GM12878 (cell line): ENCODE results near the gene LMF1. TPM values are rescaled to one million over a fixed set of nuclear protein-coding genes. Genes with fewer than 3 reads are reported as not detected.

Experiments used
- ATAC-seq: fragments of 200-7000 bp; cut with Tn5 transposase; 3 replicates; pipeline ENCODE4 v1.9.1; 2020; ENCODE audit warnings: mild to moderate bottlenecking, moderate library complexity
- BruUV-seq: library from RNA; stranded (reverse); fragments of 400-500 nt; replicated peaks from 2 replicates; lab custom pipeline; 2021; lab: Mats Ljungman, UMichigan
- CTCF ChIA-PET: fragments of 300-600 bp; sonication (Branson Sonifier 250); formaldehyde crosslinking; extraction: SDS; loops from one replicate; lab custom pipeline; 2021; ENCODE audit warnings: inconsistent platforms; lab: Yijun Ruan, JAX
- POLR2A ChIA-PET: fragments of 350-600 bp; formaldehyde crosslinking; extraction: SDS; loops from one replicate; lab custom pipeline; 2021; ENCODE audit warnings: inconsistent platforms; lab: Charles Lee
- RAD21 ChIA-PET: fragments of 300-600 bp; sonication (Branson Sonifier 250); formaldehyde crosslinking; loops from one replicate; lab custom pipeline; 2023; ENCODE audit warnings: antibody characterized with exemption; ENCODE audit not compliant: unreplicated experiment; lab: Charles Lee
- SMC1A ChIA-PET: fragments of 300-600 bp; sonication (Branson Sonifier 250); formaldehyde crosslinking; loops from one replicate; lab custom pipeline; 2023; ENCODE audit not compliant: unreplicated experiment, uncharacterized antibody; lab: Charles Lee
- DNase-seq: peaks from one replicate; pipeline ENCODE4 v3.0.0-alpha.2; 2011; ENCODE audit warnings: low read depth, low spot score
- FAIRE-seq: peaks from 3 replicates; lab custom pipeline; 2011; peaks lifted over from hg19 to GRCh38; lab: Jason Lieb, UNC
- H2AFZ ChIP-seq: 2 replicates; pipeline ENCODE4 v1.6.0; 2011; ENCODE audit warnings: low read depth, low read length, control low read depth; ENCODE audit not compliant: control insufficient read depth
- H3K27ac ChIP-seq: 2 replicates; pipeline ENCODE4 v1.5.1; 2011; ENCODE audit warnings: control low read depth; ENCODE audit not compliant: control insufficient read depth, insufficient read depth
- H3K27me3 ChIP-seq, 2 experiments: replicated peaks in 1 of 2; 2 replicates each; pipeline versions ENCODE4 v1.6.0 to v1.6.1; 2011; ENCODE audit warnings: low read length in 1 of 2; ENCODE audit not compliant: control insufficient read depth in 2 of 2, insufficient read depth in 2 of 2
- H3K36me3 ChIP-seq, 2 experiments: 2 replicates each; pipeline ENCODE4 v1.5.1; 2011; ENCODE audit warnings: low read length in 1 of 2; ENCODE audit not compliant: control insufficient read depth in 2 of 2, insufficient read depth in 2 of 2
- H3K4me1 ChIP-seq: 2 replicates; pipeline ENCODE4 v1.6.1; 2011; ENCODE audit warnings: mild to moderate bottlenecking, low read length, moderate library complexity, mixed read lengths; ENCODE audit not compliant: control insufficient read depth, insufficient read depth
- H3K4me2 ChIP-seq: 2 replicates; pipeline ENCODE4 v1.6.0; 2011; ENCODE audit warnings: control low read depth; ENCODE audit not compliant: control insufficient read depth, insufficient read depth
- H3K4me3 ChIP-seq: fragments of 200-600 bp; sonication (generic); 2 replicates; pipeline ENCODE4 v1.5.1; 2016
- H3K79me2 ChIP-seq: 2 replicates; pipeline ENCODE4 v1.6.0; 2011; ENCODE audit warnings: low read length; ENCODE audit not compliant: control insufficient read depth, insufficient read depth
- H3K9ac ChIP-seq: 2 replicates; pipeline ENCODE4 v1.8.0; 2011; ENCODE audit warnings: low read length, control low read depth, mixed read lengths; ENCODE audit not compliant: control insufficient read depth, insufficient read depth
- H3K9me3 ChIP-seq: replicated peaks from 3 replicates; pipeline ENCODE4 v1.5.1; 2011; ENCODE audit warnings: mild to moderate bottlenecking, low read length; ENCODE audit not compliant: control insufficient read depth, insufficient read depth
- H4K20me1 ChIP-seq: 2 replicates; pipeline ENCODE4 v1.6.0; 2011; ENCODE audit not compliant: control insufficient read depth, insufficient read depth
- EGR1 ChIP-seq, 2 experiments: IDR thresholded peaks; 1 replicate in 1 of 2; 2 replicates in 1 of 2; pipeline ENCODE4 v1.6.1; 2011 to 2012; ENCODE audit warnings: low read depth in 2 of 2, low read length in 2 of 2, borderline replicate concordance in 1 of 2, mild to moderate bottlenecking in 1 of 2, moderate library complexity in 1 of 2
- FOS ChIP-seq: IDR thresholded peaks from 3 replicates; pipeline ENCODE4 v1.6.1; 2011; ENCODE audit warnings: borderline replicate concordance; ENCODE audit not compliant: insufficient read length; ENCODE audit errors: extremely low read depth
- MTA3 ChIP-seq: IDR thresholded peaks from 2 replicates; pipeline ENCODE4 v1.6.1; 2012; ENCODE audit warnings: low read length, inconsistent platforms, borderline replicate concordance
- NFYA ChIP-seq: IDR thresholded peaks from 2 replicates; pipeline ENCODE4 v1.6.1; 2011; ENCODE audit warnings: low read depth, mild to moderate bottlenecking, low read length, improper control_type of control experiment, borderline replicate concordance
- RAD51 ChIP-seq: fragments of 450-650 bp; IDR thresholded peaks from 2 replicates; pipeline ENCODE4 v1.6.1; 2016; ENCODE audit warnings: moderate library complexity, mild to moderate bottlenecking, inconsistent platforms
- SPI1 ChIP-seq: IDR thresholded peaks from 2 replicates; pipeline ENCODE4 v1.6.1; 2011; ENCODE audit warnings: low read depth, mild to moderate bottlenecking, low read length, moderate library complexity, borderline replicate concordance; ENCODE audit not compliant: insufficient read depth
- TARDBP ChIP-seq: IDR thresholded peaks from 2 replicates; pipeline ENCODE4 v1.6.1; 2016; ENCODE audit warnings: borderline replicate concordance
- TCF3 ChIP-seq: IDR thresholded peaks from 2 replicates; pipeline ENCODE4 v1.6.1; 2012; ENCODE audit warnings: low read depth, mild to moderate bottlenecking, low read length, borderline replicate concordance; ENCODE audit not compliant: insufficient read depth
- ZNF622 ChIP-seq: fragments of 450-650 bp; IDR thresholded peaks from 2 replicates; pipeline ENCODE4 v1.6.1; 2017; ENCODE audit warnings: mild to moderate bottlenecking, inconsistent platforms
- WGBS: methylation state at CpG from one replicate; pipeline ENCODE4 v1.1.6; 2016; ENCODE audit warnings: low lambda C conversion rate; ENCODE audit not compliant: insufficient replicate concordance, insufficient coverage; ENCODE audit errors: missing lambda C conversion rate; 5-methylcytosine and 5-hydroxymethylcytosine counted together
- in situ Hi-C: fragments of 300-500 bp; cut with MboI; formaldehyde crosslinking; loops from 9 replicates; pipeline ENCODE4 v1.14.3; 2018; ENCODE audit warnings: mixed read lengths
- intact Hi-C: fragments of 100-400 bp; cut with micrococcal nuclease; formaldehyde crosslinking; loops from one replicate; pipeline ENCODE4 v1.14.2; 2022; ENCODE audit not compliant: unreplicated experiment
- polyA plus RNA-seq, 11 experiments: library from polyadenylated mRNA; depleted of rRNA in 4 of 11; unstranded in 6 of 11; stranded (reverse) in 5 of 11; fragments of >200 nt; fragmentation: Nextera tagmentation in 4 of 11; fragmentation: Illumina TruSeq in 1 of 11; extraction: Ambion mirVana in 4 of 11; extraction: Trizol in 1 of 11; gene quantifications; 1 replicate in 1 of 11; 2 replicates in 10 of 11; pipeline versions ENCODE4 v1.2.1 to v1.2.3, GENCODE V29; 2011 to 2016; ENCODE audit warnings: inconsistent platforms in 2 of 11, missing spikeins in 2 of 11, low read depth in 1 of 11
- total RNA-seq, 4 experiments: library from RNA; depleted of rRNA in 3 of 4; stranded (reverse); fragments of >200 nt in 3 of 4; fragmentation: Illumina TruSeq in 1 of 4; extraction: Trizol in 1 of 4; gene quantifications; 2 replicates each; pipeline versions ENCODE4 v1.2.1 to v1.2.3, GENCODE V29; 2013 to 2021
- TF ChIP-seq, protein P1 (sequence below): IDR thresholded peaks from 2 replicates; pipeline ENCODE4 v1.6.1; 2011; ENCODE audit warnings: borderline replicate concordance, low read depth, mild to moderate bottlenecking, moderate library complexity, mixed read lengths, low read length; ENCODE audit not compliant: insufficient read depth; ENCODE audit errors: extremely low read length
- TF ChIP-seq, protein P2 (sequence below): IDR thresholded peaks from 2 replicates; pipeline ENCODE4 v1.6.1; 2012; ENCODE audit warnings: low read depth, low read length, improper control_type of control experiment

The LMF1 gene
- total and polyA plus RNA-seq, 10 of the 15 experiments (the other 5 are each of a cell fraction or from before 2014, with no cell fraction given): 0.18 to 3.2 (median 1.4) TPM; not detected in 1

DNA sequence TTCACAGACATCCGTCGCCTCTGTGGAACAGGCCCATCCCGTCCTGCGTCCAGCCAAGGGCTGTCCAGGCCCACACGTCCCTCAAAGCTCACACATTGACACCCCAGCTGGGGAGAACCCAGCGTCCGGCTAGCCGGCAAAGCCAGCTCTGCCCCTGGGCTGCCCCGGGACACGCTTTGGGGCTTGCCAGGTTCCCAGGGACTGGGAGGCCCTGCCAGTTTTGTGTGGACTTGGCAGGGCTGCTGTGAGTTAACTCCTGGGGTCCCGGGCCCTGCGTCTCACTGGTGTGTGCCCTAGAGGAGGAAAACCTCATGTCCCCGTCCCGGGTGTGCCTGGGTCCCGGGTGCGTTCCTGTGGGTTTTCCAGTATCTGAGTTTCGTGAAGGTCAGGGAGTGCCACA, 17.1 kb upstream of the LMF1 start (continued):
- TF ChIP-seq, protein P1, sequence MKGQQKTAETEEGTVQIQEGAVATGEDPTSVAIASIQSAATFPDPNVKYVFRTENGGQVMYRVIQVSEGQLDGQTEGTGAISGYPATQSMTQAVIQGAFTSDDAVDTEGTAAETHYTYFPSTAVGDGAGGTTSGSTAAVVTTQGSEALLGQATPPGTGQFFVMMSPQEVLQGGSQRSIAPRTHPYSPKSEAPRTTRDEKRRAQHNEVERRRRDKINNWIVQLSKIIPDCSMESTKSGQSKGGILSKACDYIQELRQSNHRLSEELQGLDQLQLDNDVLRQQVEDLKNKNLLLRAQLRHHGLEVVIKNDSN: no peak
- TF ChIP-seq, all 136 proteins: peak for 0

DNA sequence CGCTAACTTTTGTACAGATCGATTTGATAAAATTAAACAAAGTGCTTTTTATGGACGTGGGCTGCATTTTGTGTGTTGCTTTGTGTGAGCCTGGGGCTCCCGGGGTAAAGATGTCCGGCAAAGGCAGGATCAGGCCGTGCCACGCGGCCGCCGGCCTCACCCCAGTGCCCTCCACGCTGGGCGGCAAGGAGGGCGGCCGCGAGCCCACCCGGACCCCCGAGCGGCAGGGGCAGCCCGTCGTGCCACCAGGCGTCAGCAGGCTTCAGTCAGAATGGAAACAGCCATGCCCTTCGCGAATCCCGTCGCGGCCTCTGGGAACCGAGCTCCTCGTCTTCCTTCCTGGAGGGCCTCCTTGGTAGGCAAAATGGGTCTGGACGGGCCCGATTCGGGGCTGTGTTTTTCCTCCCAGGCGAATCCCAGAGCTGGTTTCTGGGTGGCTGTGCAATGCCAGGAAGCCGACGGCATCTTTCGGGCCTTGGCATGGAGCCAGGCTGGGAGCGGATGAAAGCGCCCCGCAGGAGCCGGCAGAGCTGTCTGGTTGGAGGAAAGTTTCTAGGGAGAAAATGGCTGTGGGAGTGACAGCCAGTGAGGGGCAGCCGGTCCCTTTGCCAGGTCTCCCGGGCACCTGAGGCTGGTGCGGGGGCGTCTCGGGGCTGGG, 16.3 kb upstream of the LMF1 start:
- in situ Hi-C loops: no loop called here
- FAIRE-seq (no peak), DNase-seq (no peak), ATAC-seq (no peak)
- H3K9ac ChIP-seq: no peak overlapping the region
- 79% methylated on average over 44 of the region's 44 CpGs for WGBS
- H3K4me1 ChIP-seq: no peaks in the 10 kb centered on the region
- no peaks in the 10 kb centered on the region for H3K79me2 ChIP-seq
- H3K4me2 ChIP-seq: no peak overlapping the region
- ChIA-PET SMC1A (no interaction called here), RAD21 (no interaction called here), POLR2A (no interaction called here), CTCF (no interaction called here)
- H3K4me3 ChIP-seq: no peak overlapping the region
- no peaks in the 10 kb centered on the region for H3K27me3 ChIP-seq
- no peaks in the 10 kb centered on the region for H4K20me1 ChIP-seq
- TF ChIP-seq MTA3 (no peak), ZNF622 (no peak), TARDBP (no peak), NFYA (no peak), EGR1 (IDR thresholded peaks at IDR 0.05; ENCODE audit: borderline replicate concordance in 1 of 2, low read depth in 2 of 2, low read length in 2 of 2) (no peak), SPI1 (no peak), RAD51 (no peak), TCF3 (no peak), FOS (no peak)
- TF ChIP-seq, protein P2, sequence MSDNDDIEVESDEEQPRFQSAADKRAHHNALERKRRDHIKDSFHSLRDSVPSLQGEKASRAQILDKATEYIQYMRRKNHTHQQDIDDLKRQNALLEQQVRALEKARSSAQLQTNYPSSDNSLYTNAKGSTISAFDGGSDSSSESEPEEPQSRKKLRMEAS: no peak
- H3K9me3 ChIP-seq: no peaks in the 10 kb centered on the region
- intact Hi-C loops: no loop called here
- no peaks in the 10 kb centered on the region for H3K36me3 ChIP-seq
- no peak overlapping the region for H3K27ac ChIP-seq
- H2AFZ ChIP-seq: no peak overlapping the region
- BruUV-seq: no TSS peak
